GM12891 (cell line): ENCODE measurements around the gene PRPF31.

ENCODE experiments used
- PAX5 ChIP-seq: IDR thresholded peaks from 2 replicates; pipeline ENCODE4 v1.6.1; 2011; ENCODE audit warnings: low read length, moderate library complexity, mild to moderate bottlenecking; ENCODE audit not compliant: insufficient read depth, severe bottlenecking
- POLR2A ChIP-seq: IDR thresholded peaks from 2 replicates; pipeline ENCODE4 v1.6.1; 2011; ENCODE audit warnings: low read depth, low read length, control low read depth
- POLR2AphosphoS5 ChIP-seq: IDR thresholded peaks from 2 replicates; pipeline ENCODE4 v1.6.1; 2011; ENCODE audit warnings: low read depth, low read length, control low read depth
- POU2F2 ChIP-seq: IDR thresholded peaks from 2 replicates; pipeline ENCODE4 v1.6.1; 2011; ENCODE audit warnings: low read depth, mild to moderate bottlenecking, control low read depth, low read length, moderate library complexity
- SPI1 ChIP-seq: IDR thresholded peaks from 2 replicates; pipeline ENCODE4 v1.6.1; 2011; ENCODE audit warnings: low read depth, low read length, control low read depth
- TAF1 ChIP-seq: IDR thresholded peaks from 2 replicates; pipeline ENCODE4 v1.6.1; 2011; ENCODE audit warnings: low read depth, low read length, control low read depth

- TF ChIP-seq SPI1: peak; percentile 56
- peak; percentile 72 for TF ChIP-seq POLR2AphosphoS5
- no peak for TF ChIP-seq POLR2A
- 0 out of 2 replicates have a peak, but pooled peaks have one; percentile 40 for TF ChIP-seq TAF1
- no peak for TF ChIP-seq POU2F2
- TF ChIP-seq PAX5: no peak
Measured at GRCh38 chr19:54114340-54115108, 1.0 kb upstream of the PRPF31 start.
